ENCODE data around the gene FAM53A.

Gene FAM53A

DNA sequence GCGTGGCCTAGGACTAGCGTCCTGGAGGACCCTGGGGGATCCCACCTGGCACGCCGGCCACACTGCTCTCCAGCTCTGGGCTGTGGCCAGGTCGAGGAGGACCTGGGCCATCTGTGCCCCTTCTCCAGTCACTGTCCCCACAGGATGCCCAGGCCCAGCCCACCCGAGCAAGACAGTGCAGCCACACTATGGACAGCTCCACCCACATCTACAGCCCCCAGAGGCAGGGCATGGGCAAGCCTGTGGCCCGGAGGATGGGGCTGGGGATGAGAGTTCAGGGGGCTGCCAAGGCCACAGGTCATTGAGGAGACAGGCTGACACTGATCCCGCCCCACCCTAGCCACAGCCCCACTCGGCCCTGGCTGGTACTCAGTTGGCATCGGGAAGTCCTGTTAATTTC, 30.3 kb downstream of the FAM53A start:
- TF ChIP-seq, protein P1, sequence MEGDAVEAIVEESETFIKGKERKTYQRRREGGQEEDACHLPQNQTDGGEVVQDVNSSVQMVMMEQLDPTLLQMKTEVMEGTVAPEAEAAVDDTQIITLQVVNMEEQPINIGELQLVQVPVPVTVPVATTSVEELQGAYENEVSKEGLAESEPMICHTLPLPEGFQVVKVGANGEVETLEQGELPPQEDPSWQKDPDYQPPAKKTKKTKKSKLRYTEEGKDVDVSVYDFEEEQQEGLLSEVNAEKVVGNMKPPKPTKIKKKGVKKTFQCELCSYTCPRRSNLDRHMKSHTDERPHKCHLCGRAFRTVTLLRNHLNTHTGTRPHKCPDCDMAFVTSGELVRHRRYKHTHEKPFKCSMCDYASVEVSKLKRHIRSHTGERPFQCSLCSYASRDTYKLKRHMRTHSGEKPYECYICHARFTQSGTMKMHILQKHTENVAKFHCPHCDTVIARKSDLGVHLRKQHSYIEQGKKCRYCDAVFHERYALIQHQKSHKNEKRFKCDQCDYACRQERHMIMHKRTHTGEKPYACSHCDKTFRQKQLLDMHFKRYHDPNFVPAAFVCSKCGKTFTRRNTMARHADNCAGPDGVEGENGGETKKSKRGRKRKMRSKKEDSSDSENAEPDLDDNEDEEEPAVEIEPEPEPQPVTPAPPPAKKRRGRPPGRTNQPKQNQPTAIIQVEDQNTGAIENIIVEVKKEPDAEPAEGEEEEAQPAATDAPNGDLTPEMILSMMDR (IDR thresholded peaks at IDR 0.05), result no peak
- no peaks in the 10 kb centered on the region for H3K36me3 ChIP-seq
- no peak overlapping the region for H3K4me3 ChIP-seq (ENCODE audit: low read depth in 1 of 2, low read length in 1 of 2)
- H3K27ac ChIP-seq, result no peak overlapping the region
- H3K4me1 ChIP-seq (ENCODE audit: control insufficient read depth in 1 of 2, insufficient read depth in 1 of 2, low read depth in 1 of 2, low read length in 1 of 2), result no peaks in the 10 kb centered on the region
- H3K27me3 ChIP-seq, result no peaks in the 10 kb centered on the region
- no peaks in the 10 kb centered on the region for H3K9me3 ChIP-seq

DNA sequence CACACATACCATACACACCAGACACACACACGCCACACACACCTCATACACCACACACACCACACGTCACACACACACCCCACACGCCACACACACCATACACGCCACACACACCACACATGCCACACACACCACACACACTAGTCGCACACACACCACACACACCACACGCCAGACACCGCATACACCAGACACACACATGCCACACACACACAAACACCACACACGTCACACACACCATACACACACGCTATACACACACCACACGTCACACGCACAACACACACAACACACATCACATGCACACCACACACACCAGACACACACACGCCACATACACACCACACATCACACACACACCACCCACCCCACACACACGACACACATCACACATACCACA, 32.0 kb downstream of the FAM53A start:
- Histone ChIP-seq H3K9me3 (no peaks in the 10 kb centered on the region), H3K36me3 (no peaks in the 10 kb centered on the region), H3K4me1 (ENCODE audit: control insufficient read depth in 1 of 2, insufficient read depth in 1 of 2, low read depth in 1 of 2, low read length in 1 of 2) (no peaks in the 10 kb centered on the region), H3K27ac (no peak overlapping the region), H3K27me3 (no peaks in the 10 kb centered on the region), H3K4me3 (ENCODE audit: low read depth in 1 of 2, low read length in 1 of 2) (no peak overlapping the region)
- TF ChIP-seq, protein P1 (IDR thresholded peaks at IDR 0.05), result no peak

DNA sequence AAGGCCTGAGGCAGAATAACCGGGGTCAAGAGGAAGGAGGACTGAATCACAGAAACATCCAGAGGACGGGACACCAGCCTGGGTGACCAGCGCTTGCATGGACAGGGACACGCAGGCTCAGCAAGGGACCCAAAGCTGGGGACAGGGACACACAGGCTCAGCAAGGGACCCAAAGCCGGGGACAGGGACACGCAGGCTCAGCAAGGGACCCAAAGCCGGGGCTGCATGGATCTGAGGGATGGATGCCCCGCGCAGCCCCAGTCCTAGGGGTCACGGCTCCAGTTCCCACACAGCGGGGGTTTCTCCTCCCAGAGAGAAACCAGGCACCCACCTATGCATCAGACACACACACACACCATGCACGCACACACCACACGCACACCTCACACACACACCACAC, 32.5 kb downstream of the FAM53A start:
- H3K27ac ChIP-seq, result no peak overlapping the region
- H3K27me3 ChIP-seq, result no peaks in the 10 kb centered on the region
- no peaks in the 10 kb centered on the region for H3K36me3 ChIP-seq
- H3K9me3 ChIP-seq, result no peaks in the 10 kb centered on the region
- no peaks in the 10 kb centered on the region for H3K4me1 ChIP-seq (ENCODE audit: control insufficient read depth in 1 of 2, insufficient read depth in 1 of 2, low read depth in 1 of 2, low read length in 1 of 2)
- no peak overlapping the region for H3K4me3 ChIP-seq (ENCODE audit: low read depth in 1 of 2, low read length in 1 of 2)
- TF ChIP-seq, protein P1 (IDR thresholded peaks at IDR 0.05), result no peak

DNA sequence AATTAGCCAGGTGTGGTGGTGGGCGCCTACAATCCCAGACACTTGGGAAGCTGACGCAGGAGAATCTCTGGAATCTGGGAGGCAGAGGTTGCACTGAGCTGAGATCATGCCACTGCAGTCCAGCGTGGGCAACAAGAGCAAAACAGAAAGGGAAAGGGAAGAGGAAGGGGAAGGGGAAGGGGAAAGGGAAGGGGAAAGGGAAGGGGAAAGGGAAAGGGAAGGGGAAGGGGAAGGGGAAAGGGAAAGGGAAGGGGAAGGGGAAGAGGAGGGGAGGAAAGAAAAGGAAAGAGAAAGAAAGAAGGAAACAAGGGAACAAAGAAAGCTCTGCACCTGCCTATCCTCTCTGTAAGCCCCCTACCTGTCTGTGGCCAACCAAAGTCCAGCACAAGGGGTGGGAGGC, 35.2 kb downstream of the FAM53A start:
- H3K36me3 ChIP-seq, result no peaks in the 10 kb centered on the region
- no peaks in the 10 kb centered on the region for H3K27me3 ChIP-seq

DNA sequence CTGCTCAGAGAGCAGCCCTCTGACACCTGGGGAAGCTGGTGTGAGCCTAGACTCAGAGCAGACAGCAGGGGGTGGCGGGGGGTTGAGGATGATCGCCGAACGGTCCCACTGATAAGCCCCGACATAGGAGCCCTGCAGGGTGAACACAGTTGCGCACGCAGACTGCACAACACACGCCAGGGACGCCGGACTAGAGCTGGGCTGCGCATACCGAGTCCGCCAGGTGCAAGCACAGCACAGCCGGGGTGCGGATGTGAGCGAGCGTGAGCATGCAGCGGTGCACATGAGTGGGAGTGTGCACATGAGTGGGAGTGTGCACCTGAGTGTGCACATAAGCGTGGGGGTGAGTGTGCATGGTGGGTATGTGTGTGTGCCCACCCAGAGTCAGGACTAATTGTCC, 36.7 kb downstream of the FAM53A start:
- Histone ChIP-seq H3K4me3 (ENCODE audit: low read depth in 1 of 2, low read length in 1 of 2) (no peak overlapping the region), H3K4me1 (ENCODE audit: control insufficient read depth in 1 of 2, insufficient read depth in 1 of 2, low read depth in 1 of 2, low read length in 1 of 2) (no peaks in the 10 kb centered on the region), H3K36me3 (no peaks in the 10 kb centered on the region), H3K27ac (no peak overlapping the region), H3K27me3 (no peaks in the 10 kb centered on the region), H3K9me3 (no peaks in the 10 kb centered on the region)
- TF ChIP-seq, protein P1 (IDR thresholded peaks at IDR 0.05), result no peak

More for the DNA sequence above, 35.2 kb downstream of the FAM53A start:
- no peak overlapping the region for H3K27ac ChIP-seq
- H3K4me3 ChIP-seq (ENCODE audit: low read depth in 1 of 2, low read length in 1 of 2), result no peak overlapping the region
- H3K4me1 ChIP-seq (ENCODE audit: control insufficient read depth in 1 of 2, insufficient read depth in 1 of 2, low read depth in 1 of 2, low read length in 1 of 2), result no peaks in the 10 kb centered on the region
- H3K9me3 ChIP-seq, result no peaks in the 10 kb centered on the region
- TF ChIP-seq, protein P1 (IDR thresholded peaks at IDR 0.05), result no peak

DNA sequence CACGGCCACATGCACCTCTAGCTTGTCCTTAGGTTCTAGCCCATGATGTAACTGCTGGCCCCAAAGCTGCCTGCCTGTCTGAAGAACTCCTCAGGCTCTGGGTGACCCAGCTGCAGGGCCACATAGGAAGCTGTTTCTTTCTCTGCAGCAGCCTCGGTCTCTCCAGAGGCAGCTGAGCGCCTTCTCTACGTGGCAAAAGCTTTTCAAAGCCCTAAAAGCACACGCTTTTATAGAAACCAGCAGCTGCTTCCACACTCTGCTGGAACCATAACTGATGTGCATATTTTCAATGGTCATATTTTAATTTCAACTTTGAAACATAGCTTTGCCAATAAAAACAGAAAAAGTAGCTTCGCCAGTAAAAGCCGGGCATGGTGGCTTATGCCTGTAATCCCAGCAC, 37.4 kb downstream of the FAM53A start:
- no peak overlapping the region for H3K27ac ChIP-seq
- no peaks in the 10 kb centered on the region for H3K4me1 ChIP-seq (ENCODE audit: control insufficient read depth in 1 of 2, insufficient read depth in 1 of 2, low read depth in 1 of 2, low read length in 1 of 2)
- TF ChIP-seq, protein P1 (IDR thresholded peaks at IDR 0.05), result no peak
- H3K36me3 ChIP-seq, result no peaks in the 10 kb centered on the region
- no peaks in the 10 kb centered on the region for H3K27me3 ChIP-seq
- no peak overlapping the region for H3K4me3 ChIP-seq (ENCODE audit: low read depth in 1 of 2, low read length in 1 of 2)
- H3K9me3 ChIP-seq, result no peaks in the 10 kb centered on the region
